ENCODE measurements around the gene CDKN2A.

DNA sequence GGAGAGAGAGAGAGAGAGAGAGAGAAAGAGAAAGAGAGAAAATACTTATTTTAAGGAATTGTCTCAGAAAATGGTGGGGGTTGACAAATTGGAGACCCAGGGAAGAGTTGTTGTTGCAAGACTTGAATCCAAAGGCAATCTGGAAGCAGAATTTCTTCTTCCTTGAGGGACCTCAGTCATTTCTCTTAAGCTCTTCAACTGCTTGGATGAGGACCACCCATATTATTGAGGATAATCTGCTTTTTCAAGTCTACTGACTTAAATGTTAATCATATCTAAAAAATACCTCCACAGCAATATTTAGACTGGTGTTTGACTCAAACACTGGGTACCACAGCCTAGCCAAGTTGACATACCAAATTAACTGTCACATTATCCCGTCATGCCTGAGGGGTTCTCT lies 3.3 kb upstream of the CDKN2A start:
- TF ChIP-seq ELF1 (IDR thresholded peaks at IDR 0.05) (no peak), CTCF (IDR thresholded peaks at IDR 0.05) (no peak), TAF1 (IDR thresholded peaks at IDR 0.05; ENCODE audit: borderline replicate concordance, low read depth, low read length) (no peak), EP300 (IDR thresholded peaks at IDR 0.05; ENCODE audit: borderline replicate concordance in 1 of 2, low read depth in 1 of 2, low read length in 1 of 2) (no peak), GATA2 (CRISPR knock-in tag; IDR thresholded peaks at IDR 0.05) (no peak), RAD21 (IDR thresholded peaks at IDR 0.05; ENCODE audit: low read length) (no peak), MAX (IDR thresholded peaks at IDR 0.05; ENCODE audit: low read depth) (no peak)

All from SK-N-SH (cell line).